Activated CD8-positive, alpha-beta T cell treated with anti-CD3 and anti-CD28 coated beads for 36 hours (primary cell): ENCODE measurements around the gene UROC1. TPM values are rescaled to one million over a fixed set of nuclear protein-coding genes. Genes with fewer than 3 reads are reported as not detected.

Experiments
- ATAC-seq: fragments of 200-7000 bp; cut with Tn5 transposase; one replicate; pipeline ENCODE4 v1.10.0; 2021; ENCODE audit warnings: mild to moderate bottlenecking, moderate library complexity
- CTCF ChIA-PET: fragments of 350-600 bp; sonication (Branson Sonifier 250); formaldehyde crosslinking; loops from one replicate; lab custom pipeline; 2021; ENCODE audit warnings: antibody characterized with exemption; lab: Charles Lee
- POLR2A ChIA-PET: fragments of 350-600 bp; sonication (Branson Sonifier 250); formaldehyde crosslinking; loops from one replicate; lab custom pipeline; 2021; ENCODE audit warnings: antibody characterized with exemption; lab: Charles Lee
- DNase-seq: peaks from one replicate; pipeline ENCODE4 v3.0.0-alpha.2; 2020
- H3K27ac Mint-ChIP-seq: one replicate; pipeline ENCODE4 v1.8.0; 2021; ENCODE audit warnings: mild to moderate bottlenecking, mixed read lengths
- H3K27me3 Mint-ChIP-seq: one replicate; pipeline ENCODE4 v1.8.0; 2021; ENCODE audit warnings: mixed read lengths
- H3K36me3 Mint-ChIP-seq: one replicate; pipeline ENCODE4 v1.8.0; 2021; ENCODE audit warnings: low read depth, mixed read lengths
- H3K4me1 Mint-ChIP-seq: one replicate; pipeline ENCODE4 v1.8.0; 2021; ENCODE audit warnings: low read depth, mixed read lengths
- H3K4me3 Mint-ChIP-seq: one replicate; pipeline ENCODE4 v1.8.0; 2021; ENCODE audit warnings: mild to moderate bottlenecking, moderate library complexity, mixed read lengths
- H3K9me3 Mint-ChIP-seq: one replicate; pipeline ENCODE4 v1.8.0; 2021; ENCODE audit warnings: mixed read lengths
- CTCF ChIP-seq: fragments of 200-600 bp; IDR thresholded peaks from one replicate; pipeline ENCODE4 v1.8.0; 2022; ENCODE audit warnings: antibody characterized with exemption, mild to moderate bottlenecking
- intact Hi-C: fragments of 100-400 bp; cut with micrococcal nuclease; formaldehyde crosslinking; loops from one replicate; pipeline ENCODE4 v1.10.0; 2022
- total RNA-seq, 2 experiments: library from RNA; stranded (reverse); gene quantifications; one replicate each; pipeline ENCODE4 v1.2.3, GENCODE V29; 2021

Gene UROC1
- total RNA-seq, 2 experiments from 2014 or later = not detected

- intact Hi-C loops = no loop called here
- POLR2A ChIA-PET = no interaction called here
- CTCF ChIA-PET = no interaction called here
Measured at GRCh38 chr3:126556637-126557414, 39.3 kb upstream of the UROC1 start.

GRCh38 chr3:126555795-126556636 is 38.4 kb upstream of the UROC1 start:
- no peaks in the 10 kb centered on the region for H3K4me1 Mint-ChIP-seq

More at GRCh38 chr3:126556637-126557414, 39.3 kb upstream of the UROC1 start:
- DNase-seq = no peak
- Mint-ChIP-seq H3K4me3 (no peak overlapping the region), H3K27me3 (peaks cover 2% of the 10 kb centered on the region), H3K27ac (no peak overlapping the region), H3K36me3 (no peaks in the 10 kb centered on the region), H3K9me3 (no peaks in the 10 kb centered on the region), H3K4me1 (no peaks in the 10 kb centered on the region)
- TF ChIP-seq CTCF = no peak
- ATAC-seq = no peak

GRCh38 chr3:126554560-126555525 is 37.3 kb upstream of the UROC1 start:
- ChIA-PET POLR2A (no interaction called here), CTCF (interaction anchor here (1.3 kb wide), 1 partner anchor 32 kb away, joined by 5 read pairs; no protein-coding TSS in a partner anchor)
- no peaks in the 10 kb centered on the region for H3K9me3 Mint-ChIP-seq
- no peak for TF ChIP-seq CTCF
- H3K27me3 Mint-ChIP-seq = no peaks in the 10 kb centered on the region
- intact Hi-C loops = no loop called here
- DNase-seq = no peak
- H3K4me3 Mint-ChIP-seq = no peak overlapping the region
- no peaks in the 10 kb centered on the region for H3K36me3 Mint-ChIP-seq
- H3K27ac Mint-ChIP-seq = no peak overlapping the region
- no peak for ATAC-seq
- no peaks in the 10 kb centered on the region for H3K4me1 Mint-ChIP-seq

More at GRCh38 chr3:126555795-126556636, 38.4 kb upstream of the UROC1 start:
- no peak overlapping the region for H3K4me3 Mint-ChIP-seq
- no peaks in the 10 kb centered on the region for H3K36me3 Mint-ChIP-seq
- ChIA-PET POLR2A (no interaction called here), CTCF (interaction anchor here (1.3 kb wide), 1 partner anchor 33 kb away, joined by 5 read pairs; no protein-coding TSS in a partner anchor)
- no peaks in the 10 kb centered on the region for H3K27me3 Mint-ChIP-seq
- DNase-seq (no peak), ATAC-seq (no peak)
- H3K9me3 Mint-ChIP-seq = no peaks in the 10 kb centered on the region
- no peak for TF ChIP-seq CTCF
- H3K27ac Mint-ChIP-seq = no peak overlapping the region
- intact Hi-C loops = no loop called here

- POLR2A ChIA-PET = no interaction called here
- Mint-ChIP-seq H3K4me1 (no peaks in the 10 kb centered on the region), H3K36me3 (no peaks in the 10 kb centered on the region), H3K9me3 (no peaks in the 10 kb centered on the region), H3K4me3 (no peak overlapping the region), H3K27ac (no peak overlapping the region), H3K27me3 (no peaks in the 10 kb centered on the region)
- ATAC-seq (no peak), DNase-seq (no peak)
- CTCF ChIA-PET = no interaction called here
- intact Hi-C loops = no loop called here
- TF ChIP-seq CTCF = no peak
Measured at GRCh38 chr3:126553284-126554084, 35.9 kb upstream of the UROC1 start.
